ENCODE results near the gene OR51G2. TPM values are rescaled to one million over a fixed set of nuclear protein-coding genes. Genes with fewer than 3 reads are reported as not detected.
A peak's percentile ranks its signal among the peaks of the same experiment; 100 is the strongest.

Gene OR51G2
- polyA plus RNA-seq, 3 donors, result not detected

DNA sequence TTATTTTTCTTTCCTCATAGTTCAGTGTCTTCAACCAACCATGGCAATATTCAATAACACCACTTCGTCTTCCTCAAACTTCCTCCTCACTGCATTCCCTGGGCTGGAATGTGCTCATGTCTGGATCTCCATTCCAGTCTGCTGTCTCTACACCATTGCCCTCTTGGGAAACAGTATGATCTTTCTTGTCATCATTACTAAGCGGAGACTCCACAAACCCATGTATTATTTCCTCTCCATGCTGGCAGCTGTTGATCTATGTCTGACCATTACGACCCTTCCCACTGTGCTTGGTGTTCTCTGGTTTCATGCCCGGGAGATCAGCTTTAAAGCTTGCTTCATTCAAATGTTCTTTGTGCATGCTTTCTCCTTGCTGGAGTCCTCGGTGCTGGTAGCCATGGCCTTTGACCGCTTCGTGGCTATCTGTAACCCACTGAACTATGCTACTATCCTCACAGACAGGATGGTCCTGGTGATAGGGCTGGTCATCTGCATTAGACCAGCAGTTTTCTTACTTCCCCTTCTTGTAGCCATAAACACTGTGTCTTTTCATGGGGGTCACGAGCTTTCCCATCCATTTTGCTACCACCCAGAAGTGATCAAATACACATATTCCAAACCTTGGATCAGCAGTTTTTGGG is 37.2 kb downstream of the OR51G2 start, which contains the start of gene OR51T1:
Gene OR51T1 (plus strand): TSS at position 41 of the 641 bp plus-strand sequence. CDS start 0 bp downstream, at position 41.
- peak in 5 of 11 donors; percentile 3 to 12 (median 6) for DNase-seq (ENCODE audit: extremely low read depth in 1 of 11, low read depth in 9 of 11, low spot score in 4 of 11)

DNA sequence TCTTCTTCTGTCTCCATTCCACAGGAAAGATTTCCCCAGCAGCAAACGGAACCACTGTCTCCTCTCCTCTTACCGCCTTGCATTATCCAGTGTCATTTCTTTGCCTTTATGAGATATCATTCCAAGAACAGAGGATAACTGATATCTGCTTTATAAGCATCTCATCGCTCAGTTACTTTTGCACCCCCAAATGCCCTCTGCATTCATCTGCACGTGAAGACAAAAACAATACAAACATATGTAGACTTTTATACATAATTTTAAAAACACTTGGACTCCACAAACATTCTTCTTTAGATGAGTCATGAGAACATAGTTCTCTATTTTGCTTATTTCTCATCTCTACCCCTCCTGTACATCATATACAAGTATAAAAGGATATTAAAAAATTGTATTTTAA is 38.0 kb downstream of the OR51G2 start:
- DNase-seq (ENCODE audit: extremely low read depth in 1 of 11, low read depth in 9 of 11, low spot score in 4 of 11), result no peak

DNA sequence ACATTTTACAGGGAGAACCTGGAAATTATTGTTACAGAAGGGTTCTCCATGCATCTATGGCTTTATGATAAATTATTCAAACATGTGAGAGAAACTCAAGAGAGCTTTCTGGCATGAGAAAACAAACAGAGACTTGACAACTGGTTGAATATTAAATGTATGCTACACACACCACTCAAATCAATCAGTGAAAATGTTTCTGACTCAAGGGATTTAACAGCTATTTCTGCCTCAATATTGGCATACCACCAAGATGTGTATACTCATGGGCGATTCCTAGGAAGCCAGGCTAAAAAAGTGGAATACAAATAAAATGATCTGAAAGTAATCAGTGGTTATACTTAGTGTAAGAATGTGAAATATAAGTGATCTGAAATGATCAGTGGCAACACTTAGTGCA is 53.3 kb downstream of the OR51G2 start:
- DNase-seq (ENCODE audit: extremely low read depth in 1 of 11, low read depth in 9 of 11, low spot score in 4 of 11), result no peak

DNA sequence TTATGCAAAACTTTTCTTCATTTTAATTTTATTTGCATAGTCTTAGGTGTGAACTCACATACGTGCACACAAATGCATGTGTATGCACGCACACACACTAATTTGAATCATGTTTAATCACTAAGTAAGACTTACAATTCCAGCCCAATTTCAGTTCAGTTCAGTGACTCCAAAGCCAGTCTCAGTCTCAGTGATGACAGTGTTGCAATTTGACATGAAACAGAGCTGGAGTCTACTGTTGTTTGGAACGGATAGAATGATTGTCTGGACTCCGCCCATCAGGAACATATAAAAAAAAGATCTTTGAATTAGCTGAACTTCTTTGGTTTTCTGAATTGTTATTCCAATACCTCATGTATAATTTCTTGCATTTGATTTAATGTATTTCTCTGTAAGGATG is 55.3 kb downstream of the OR51G2 start:
- no peak for DNase-seq (ENCODE audit: extremely low read depth in 1 of 11, low read depth in 9 of 11, low spot score in 4 of 11)

Other genes starting within 250 kb of the OR51G2 start
- 1 to 10 TPM in 2 of 3 donors, under 1 TPM in 1; 0.91 to 1.3 (median 1.2) TPM for gene OR51E2, start 221.5 kb downstream of the OR51G2 start, polyA plus RNA-seq (ENCODE audit: insufficient read length in 3 of 3)
- under 1 TPM; 0.43 to 0.89 (median 0.80) TPM for gene MMP26, start 214.6 kb downstream of the OR51G2 start, polyA plus RNA-seq (ENCODE audit: insufficient read length in 3 of 3)
- gene OR51F1, start 149.4 kb downstream of the OR51G2 start, polyA plus RNA-seq (ENCODE audit: insufficient read length in 3 of 3), result not detected
- gene OR52R1, start 115.0 kb downstream of the OR51G2 start, polyA plus RNA-seq (ENCODE audit: insufficient read length in 3 of 3), result not detected
- gene OR51F2, start 98.0 kb downstream of the OR51G2 start, polyA plus RNA-seq (ENCODE audit: insufficient read length in 3 of 3), result not detected
- gene OR51S1, start 70.1 kb downstream of the OR51G2 start, polyA plus RNA-seq (ENCODE audit: insufficient read length in 3 of 3), result not detected
- gene OR51T1, start 37.5 kb downstream of the OR51G2 start, polyA plus RNA-seq (ENCODE audit: insufficient read length in 3 of 3), result not detected
- gene OR51A7, start 15.6 kb downstream of the OR51G2 start, polyA plus RNA-seq (ENCODE audit: insufficient read length in 3 of 3), result not detected
- not detected for gene OR51G1, start 5.0 kb upstream of the OR51G2 start, polyA plus RNA-seq (ENCODE audit: insufficient read length in 3 of 3)
- under 1 TPM in 1 of 3 donors, not detected in 2; 0.05 TPM for gene OR51A4, start 28.3 kb upstream of the OR51G2 start, polyA plus RNA-seq (ENCODE audit: insufficient read length in 3 of 3)
- gene OR51A2, start 36.4 kb upstream of the OR51G2 start, polyA plus RNA-seq (ENCODE audit: insufficient read length in 3 of 3), result not detected
- under 1 TPM in 2 of 3 donors, not detected in 1; 0.06 to 0.11 TPM for gene OR51L1, start 75.5 kb upstream of the OR51G2 start, polyA plus RNA-seq (ENCODE audit: insufficient read length in 3 of 3)
- gene OR52J3, start 127.2 kb upstream of the OR51G2 start, polyA plus RNA-seq (ENCODE audit: insufficient read length in 3 of 3), result not detected
- gene OR52E2, start 140.3 kb upstream of the OR51G2 start, polyA plus RNA-seq (ENCODE audit: insufficient read length in 3 of 3), result not detected
- not detected for gene OR52E1, start 150.2 kb upstream of the OR51G2 start, polyA plus RNA-seq (ENCODE audit: insufficient read length in 3 of 3)
- not detected for gene OR52A5, start 219.0 kb upstream of the OR51G2 start, polyA plus RNA-seq (ENCODE audit: insufficient read length in 3 of 3)
- gene OR52A1, start 235.4 kb upstream of the OR51G2 start, polyA plus RNA-seq (ENCODE audit: insufficient read length in 3 of 3), result under 1 TPM in 2 of 3 donors, not detected in 1; 0.01 to 0.05 TPM

Data from renal cortex interstitium (tissue), 11 donors.